DND-41 (cell line): ENCODE data around the gene JSRP1.

ENCODE experiments used
- ATAC-seq: fragments of 200-7000 bp; cut with Tn5 transposase; 3 replicates; pipeline ENCODE4 v1.9.1; 2021; ENCODE audit warnings: low read depth; ENCODE audit not compliant: insufficient read depth
- DNase-seq: peaks from one replicate; pipeline ENCODE4 v3.0.0-alpha.2; 2020
- H2AFZ ChIP-seq: 2 replicates; pipeline ENCODE4 v1.6.0; 2012; ENCODE audit warnings: low read depth, low read length
- H3K27ac ChIP-seq: 2 replicates; pipeline ENCODE4 v1.5.1; 2012; ENCODE audit warnings: low read length, inconsistent platforms
- H3K27me3 ChIP-seq: fragments of 200-600 bp; sonication (generic); 2 replicates; pipeline ENCODE4 v1.6.0; 2012; ENCODE audit warnings: low read length, mild to moderate bottlenecking, inconsistent platforms; ENCODE audit not compliant: insufficient read depth, poor library complexity
- H3K36me3 ChIP-seq: 2 replicates; pipeline ENCODE4 v1.5.1; 2012; ENCODE audit warnings: low read length, inconsistent platforms; ENCODE audit not compliant: insufficient read depth
- H3K4me1 ChIP-seq: 2 replicates; pipeline ENCODE4 v1.5.1; 2012; ENCODE audit warnings: mild to moderate bottlenecking, low read length; ENCODE audit not compliant: insufficient read depth
- H3K4me2 ChIP-seq: 2 replicates; pipeline ENCODE4 v1.6.0; 2012; ENCODE audit warnings: mild to moderate bottlenecking, moderate library complexity, low read length, inconsistent platforms; ENCODE audit not compliant: insufficient read depth
- H3K4me3 ChIP-seq, 2 experiments: fragments of 200-600 bp in 1 of 2; shearing (Covaris generic) in 1 of 2; 2 replicates each; pipeline ENCODE4 v1.5.1; 2012 to 2016; ENCODE audit warnings: inconsistent platforms in 2 of 2, low read length in 2 of 2, mild to moderate bottlenecking in 2 of 2, low read depth in 1 of 2, moderate library complexity in 1 of 2
- H3K79me2 ChIP-seq: 2 replicates; pipeline ENCODE4 v1.6.0; 2012; ENCODE audit warnings: low read length, inconsistent platforms; ENCODE audit not compliant: insufficient read depth
- H3K9ac ChIP-seq: 2 replicates; pipeline ENCODE4 v1.6.0; 2012; ENCODE audit warnings: low read depth, mild to moderate bottlenecking, inconsistent platforms, low read length, moderate library complexity
- H3K9me3 ChIP-seq: 2 replicates; pipeline ENCODE4 v1.5.1; 2012; ENCODE audit warnings: low read length, moderate library complexity, mild to moderate bottlenecking, inconsistent platforms; ENCODE audit not compliant: insufficient read depth, severe bottlenecking
- H4K20me1 ChIP-seq: 2 replicates; pipeline ENCODE4 v1.6.0; 2012; ENCODE audit warnings: low read length; ENCODE audit not compliant: insufficient read depth
- CTCF ChIP-seq: IDR thresholded peaks from 2 replicates; pipeline ENCODE4 v1.5.1; 2012; ENCODE audit warnings: borderline replicate concordance, low read length, moderate library complexity, mild to moderate bottlenecking; ENCODE audit not compliant: poor library complexity, severe bottlenecking; ENCODE audit errors: extremely low read depth
- EZH2 ChIP-seq: IDR thresholded peaks from 3 replicates; pipeline ENCODE4 v1.6.1; 2012; ENCODE audit warnings: borderline replicate concordance, low read depth, mild to moderate bottlenecking, moderate library complexity, low read length, inconsistent platforms; ENCODE audit not compliant: severe bottlenecking

Gene JSRP1

GRCh38 chr19:2247433-2248101, 8.7 kb downstream of the JSRP1 start:
- no peak for TF ChIP-seq CTCF
- Histone ChIP-seq H3K27ac (no peak overlapping the region), H3K4me1 (no peaks in the 10 kb centered on the region), H3K4me2 (no peak overlapping the region), H3K9me3 (no peaks in the 10 kb centered on the region), H2AFZ (no peak overlapping the region), H4K20me1 (peaks cover 78% of the 10 kb centered on the region), H3K27me3 (no peaks in the 10 kb centered on the region), H3K79me2 (peaks cover 38% of the 10 kb centered on the region), H3K36me3 (peaks cover 80% of the 10 kb centered on the region), H3K9ac (no peak overlapping the region), H3K4me3 (no peak overlapping the region)
- DNase-seq (no peak), ATAC-seq (no peak)

GRCh38 chr19:2246801-2247361, 9.3 kb downstream of the JSRP1 start:
- H3K27me3 ChIP-seq = no peaks in the 10 kb centered on the region
- H3K4me1 ChIP-seq = 0 out of 2 replicates have a peak, but pooled peaks cover 2% of the 10 kb centered on the region
- DNase-seq (no peak), ATAC-seq (no peak)
- no peaks in the 10 kb centered on the region for H3K9me3 ChIP-seq
- H3K4me3 ChIP-seq = no peak overlapping the region
- TF ChIP-seq EZH2 = no peak
- no peak for TF ChIP-seq CTCF
- no peak overlapping the region for H2AFZ ChIP-seq
- no peak overlapping the region for H3K9ac ChIP-seq
- H4K20me1 ChIP-seq = peaks cover 85% of the 10 kb centered on the region
- H3K36me3 ChIP-seq = peaks cover 87% of the 10 kb centered on the region
- no peak overlapping the region for H3K4me2 ChIP-seq
- no peak overlapping the region for H3K27ac ChIP-seq
- H3K79me2 ChIP-seq = peaks cover 45% of the 10 kb centered on the region

- Histone ChIP-seq H3K27ac (no peak overlapping the region), H4K20me1 (peaks cover 89% of the 10 kb centered on the region), H3K4me1 (peaks cover 9% of the 10 kb centered on the region), H3K9ac (no peak overlapping the region), H3K4me2 (no peak overlapping the region), H2AFZ (no peak overlapping the region), H3K9me3 (no peaks in the 10 kb centered on the region), H3K27me3 (no peaks in the 10 kb centered on the region), H3K79me2 (peaks cover 53% of the 10 kb centered on the region), H3K4me3 (no peak overlapping the region), H3K36me3 (peaks cover 91% of the 10 kb centered on the region)
- ATAC-seq (no peak), DNase-seq (no peak)
- TF ChIP-seq CTCF = no peak
- no peak for TF ChIP-seq EZH2
Observed at GRCh38 chr19:2246014-2246620, 10.1 kb downstream of the JSRP1 start.
